Thoracic aorta (tissue), 2 donors: ENCODE measurements around the gene IFI44L. TPM values are rescaled to one million over a fixed set of nuclear protein-coding genes. Genes with fewer than 3 reads are reported as not detected.

Experiments used
- ATAC-seq: fragments of 150-250 bp; one replicate; pipeline ENCODE4 v1.8.0; 2017; ENCODE audit warnings: low read depth; ENCODE audit not compliant: insufficient number of reproducible peaks, low FRiP score
- DNase-seq: peaks from one replicate; pipeline ENCODE4 v3.0.0-alpha.2; 2020; ENCODE audit warnings: low spot score
- H3K27ac ChIP-seq, 2 donors: fragments of 200-600 bp; sonication (generic); 1 replicate in 1 of 2; 2 replicates in 1 of 2; pipeline ENCODE4 v1.5.1; 2016; ENCODE audit warnings: mild to moderate bottlenecking in 2 of 2, moderate library complexity in 2 of 2
- H3K27me3 ChIP-seq: fragments of 200-600 bp; sonication (generic); replicated peaks from 2 replicates; pipeline ENCODE4 v1.6.0; 2016; ENCODE audit warnings: mild to moderate bottlenecking; ENCODE audit not compliant: insufficient read depth
- H3K36me3 ChIP-seq: fragments of 200-600 bp; sonication (generic); one replicate; pipeline ENCODE4 v1.5.1; 2016
- H3K4me1 ChIP-seq, 2 donors: fragments of 200-600 bp; sonication (generic); 1 replicate in 1 of 2; 2 replicates in 1 of 2; pipeline versions ENCODE4 v1.5.1 to v1.6.0; 2016; ENCODE audit warnings: low read depth in 2 of 2, mild to moderate bottlenecking in 1 of 2; ENCODE audit not compliant: control insufficient read depth in 1 of 2
- H3K4me3 ChIP-seq: fragments of 200-600 bp; sonication (generic); 2 replicates; pipeline ENCODE4 v1.5.1; 2016; ENCODE audit warnings: mild to moderate bottlenecking
- H3K9me3 ChIP-seq: fragments of 200-600 bp; sonication (generic); 2 replicates; pipeline ENCODE4 v1.5.1; 2016
- total RNA-seq, 2 donors: library from RNA; depleted of rRNA; stranded (reverse); fragments of >200 nt; gene quantifications; one replicate each; pipeline versions ENCODE4 v1.1.0 to v1.2.3, GENCODE V29; 2016
- TF ChIP-seq, protein P1 (sequence below): fragments of 200-600 bp; sonication (generic); IDR thresholded peaks from one replicate; pipeline ENCODE4 v1.5.1; 2019; ENCODE audit warnings: antibody characterized with exemption

IFI44L gene
- total RNA-seq, 2 donors from 2014 or later: 17.3 to 18.7 TPM

DNA sequence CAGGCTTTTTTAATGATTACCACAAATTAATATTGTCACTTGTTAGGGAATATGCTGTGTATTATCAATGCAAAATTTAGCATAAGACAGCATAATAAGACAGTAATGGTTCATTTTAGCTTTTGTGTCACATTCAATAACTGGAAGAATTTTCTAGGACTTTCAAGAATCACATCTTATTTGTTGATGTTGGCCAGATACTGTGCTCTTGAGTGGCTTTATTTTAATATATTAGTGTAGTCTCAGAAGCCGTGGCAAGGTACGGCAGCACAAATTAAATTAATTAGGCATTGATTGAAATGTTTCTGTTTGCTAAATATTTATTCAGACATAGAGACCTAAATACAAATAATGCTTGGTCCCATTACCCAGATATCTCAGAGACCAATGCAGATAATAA lies 10.4 kb downstream of the IFI44L start:
- H3K36me3 ChIP-seq: no peaks in the 10 kb centered on the region
- H3K27me3 ChIP-seq: no peaks in the 10 kb centered on the region
- no peak for DNase-seq
- TF ChIP-seq, protein P1, sequence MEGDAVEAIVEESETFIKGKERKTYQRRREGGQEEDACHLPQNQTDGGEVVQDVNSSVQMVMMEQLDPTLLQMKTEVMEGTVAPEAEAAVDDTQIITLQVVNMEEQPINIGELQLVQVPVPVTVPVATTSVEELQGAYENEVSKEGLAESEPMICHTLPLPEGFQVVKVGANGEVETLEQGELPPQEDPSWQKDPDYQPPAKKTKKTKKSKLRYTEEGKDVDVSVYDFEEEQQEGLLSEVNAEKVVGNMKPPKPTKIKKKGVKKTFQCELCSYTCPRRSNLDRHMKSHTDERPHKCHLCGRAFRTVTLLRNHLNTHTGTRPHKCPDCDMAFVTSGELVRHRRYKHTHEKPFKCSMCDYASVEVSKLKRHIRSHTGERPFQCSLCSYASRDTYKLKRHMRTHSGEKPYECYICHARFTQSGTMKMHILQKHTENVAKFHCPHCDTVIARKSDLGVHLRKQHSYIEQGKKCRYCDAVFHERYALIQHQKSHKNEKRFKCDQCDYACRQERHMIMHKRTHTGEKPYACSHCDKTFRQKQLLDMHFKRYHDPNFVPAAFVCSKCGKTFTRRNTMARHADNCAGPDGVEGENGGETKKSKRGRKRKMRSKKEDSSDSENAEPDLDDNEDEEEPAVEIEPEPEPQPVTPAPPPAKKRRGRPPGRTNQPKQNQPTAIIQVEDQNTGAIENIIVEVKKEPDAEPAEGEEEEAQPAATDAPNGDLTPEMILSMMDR: no peak
- no peak overlapping the region for H3K4me3 ChIP-seq
- no peak overlapping the region for H3K27ac ChIP-seq
- no peak for ATAC-seq
- no peaks in the 10 kb centered on the region for H3K4me1 ChIP-seq
- H3K9me3 ChIP-seq: no peaks in the 10 kb centered on the region

DNA sequence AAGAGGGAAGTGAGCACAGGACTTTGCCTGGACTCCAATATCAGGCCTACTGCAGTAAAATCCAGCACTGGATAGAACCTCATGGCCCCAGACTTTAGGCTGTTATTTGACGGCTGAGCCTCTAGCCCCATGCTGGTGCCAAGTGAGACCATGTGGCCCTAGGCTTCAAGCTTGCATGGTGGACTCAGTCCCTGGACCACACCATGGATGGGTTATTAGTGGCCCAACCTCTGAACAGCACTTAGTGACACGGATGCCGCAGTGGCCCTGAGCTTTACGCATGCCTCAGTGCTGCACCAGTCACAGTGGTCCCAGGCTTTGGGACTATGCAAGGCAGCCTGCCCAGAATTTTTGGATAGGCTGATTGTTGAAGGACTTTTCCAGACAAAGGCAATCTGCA lies 13.0 kb downstream of the IFI44L start:
- Histone ChIP-seq H3K9me3 (no peaks in the 10 kb centered on the region), H3K27me3 (no peaks in the 10 kb centered on the region), H3K4me3 (no peak overlapping the region), H3K27ac (no peak overlapping the region), H3K36me3 (no peaks in the 10 kb centered on the region), H3K4me1 (no peaks in the 10 kb centered on the region)
- no peak for ATAC-seq
- TF ChIP-seq, protein P1: no peak
- DNase-seq: no peak

DNA sequence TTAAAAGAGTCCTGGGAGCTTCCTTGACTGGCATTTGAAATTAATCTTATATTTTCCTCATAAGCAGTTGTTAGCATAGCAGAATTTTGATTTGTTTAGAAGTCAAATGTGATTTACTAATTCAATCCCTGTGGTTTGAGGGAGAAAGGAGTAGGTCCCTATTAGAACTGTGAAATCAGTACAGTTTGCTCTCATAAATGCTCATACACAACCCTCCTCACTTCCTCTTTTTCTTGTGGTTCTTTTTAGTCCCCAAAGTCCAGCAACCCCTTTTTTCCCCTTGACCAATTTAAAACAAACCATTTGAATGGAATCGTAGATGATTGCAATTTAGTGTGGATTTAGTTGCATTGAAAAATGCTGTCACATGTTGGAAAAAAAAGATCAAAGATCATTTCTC lies 20.2 kb downstream of the IFI44L start:
- H3K9me3 ChIP-seq: no peaks in the 10 kb centered on the region
- H3K36me3 ChIP-seq: peaks cover 3% of the 10 kb centered on the region
- no peaks in the 10 kb centered on the region for H3K4me1 ChIP-seq
- H3K27ac ChIP-seq: no peak overlapping the region
- ATAC-seq (no peak), DNase-seq (no peak)
- H3K4me3 ChIP-seq: no peak overlapping the region
- TF ChIP-seq, protein P1: no peak
- H3K27me3 ChIP-seq: no peaks in the 10 kb centered on the region

DNA sequence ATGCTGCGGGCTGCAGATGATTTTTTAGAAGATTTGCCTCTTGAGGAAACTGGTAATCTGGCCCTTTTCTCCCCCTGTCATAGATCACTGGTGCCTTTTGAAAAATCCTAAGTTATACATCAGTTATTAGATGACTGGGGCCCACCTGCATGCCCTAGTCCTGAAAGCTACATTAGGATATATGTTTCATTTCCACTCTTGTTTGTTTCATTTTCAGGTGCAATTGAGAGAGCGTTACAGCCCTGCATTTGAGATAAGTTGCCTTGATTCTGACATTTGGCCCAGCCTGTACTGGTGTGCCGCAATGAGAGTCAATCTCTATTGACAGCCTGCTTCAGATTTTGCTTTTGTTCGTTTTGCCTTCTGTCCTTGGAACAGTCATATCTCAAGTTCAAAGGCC lies 21.3 kb downstream of the IFI44L start:
- DNase-seq (no peak), ATAC-seq (no peak)
- Histone ChIP-seq H3K27me3 (no peaks in the 10 kb centered on the region), H3K4me3 (no peak overlapping the region), H3K4me1 (no peaks in the 10 kb centered on the region), H3K9me3 (no peaks in the 10 kb centered on the region), H3K27ac (no peak overlapping the region), H3K36me3 (peaks cover 3% of the 10 kb centered on the region)
- TF ChIP-seq, protein P1: no peak

DNA sequence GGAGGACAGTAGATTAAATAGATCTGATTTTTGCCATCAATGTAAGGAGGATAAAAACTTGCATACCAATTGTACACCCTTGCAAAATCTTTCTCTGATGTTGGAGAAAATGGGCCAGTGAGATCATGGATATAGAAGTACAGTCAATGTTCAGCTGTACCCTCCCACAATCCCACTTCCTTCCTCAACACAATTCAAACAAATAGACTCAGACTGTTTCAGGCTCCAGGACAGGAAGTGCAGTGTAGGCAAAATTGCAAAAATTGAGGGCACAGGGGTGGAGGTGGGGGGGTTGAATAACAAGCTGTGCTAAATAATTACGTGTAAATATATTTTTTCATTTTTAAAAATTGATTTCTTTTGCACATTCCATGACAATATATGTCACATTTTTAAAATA lies 25.5 kb downstream of the IFI44L start:
- H3K4me1 ChIP-seq: no peaks in the 10 kb centered on the region
- peaks cover 3% of the 10 kb centered on the region for H3K36me3 ChIP-seq
- H3K27me3 ChIP-seq: no peaks in the 10 kb centered on the region
- no peak overlapping the region for H3K4me3 ChIP-seq
- ATAC-seq (no peak), DNase-seq (no peak)
- H3K27ac ChIP-seq: no peak overlapping the region
- no peaks in the 10 kb centered on the region for H3K9me3 ChIP-seq
- TF ChIP-seq, protein P1: no peak
